MM.1S (cell line): ENCODE data around the gene GABRB2.
A peak's percentile ranks its signal among the peaks of the same experiment; 100 is the strongest.

Experiments
- DNase-seq: peaks from one replicate; pipeline ENCODE4 v3.0.0-alpha.2; 2015
- H2AFZ ChIP-seq: fragments of 300-600 bp; sonication (generic); 2 replicates; pipeline ENCODE4 v1.6.0; 2016; ENCODE audit warnings: antibody characterized with exemption, low read length
- H3F3A ChIP-seq: fragments of 300-600 bp; sonication (generic); 2 replicates; pipeline ENCODE4 v1.6.1; 2016; ENCODE audit warnings: mild to moderate bottlenecking, antibody characterized with exemption, low read length, moderate library complexity, mixed read lengths; ENCODE audit not compliant: insufficient read depth
- H3K27ac ChIP-seq: fragments of 300-600 bp; sonication (generic); 2 replicates; pipeline ENCODE4 v1.5.1; 2016; ENCODE audit warnings: mild to moderate bottlenecking, low read length
- H3K27me3 ChIP-seq: fragments of 300-600 bp; sonication (generic); replicated peaks from 2 replicates; pipeline ENCODE4 v1.6.0; 2016; ENCODE audit warnings: low read length; ENCODE audit not compliant: insufficient read depth
- H3K36me3 ChIP-seq: fragments of 300-600 bp; sonication (generic); replicated peaks from 2 replicates; pipeline ENCODE4 v1.6.1; 2016; ENCODE audit warnings: mild to moderate bottlenecking, low read length, mixed read lengths; ENCODE audit not compliant: insufficient read depth
- H3K4me1 ChIP-seq: fragments of 300-600 bp; sonication (generic); 2 replicates; pipeline ENCODE4 v1.6.1; 2016; ENCODE audit warnings: low read length, mixed read lengths
- H3K4me2 ChIP-seq: fragments of 300-600 bp; sonication (generic); 2 replicates; pipeline ENCODE4 v1.6.0; 2016; ENCODE audit warnings: low read depth, low read length
- H3K4me3 ChIP-seq: fragments of 300-600 bp; sonication (generic); 2 replicates; pipeline ENCODE4 v1.5.1; 2016; ENCODE audit warnings: low read length, mixed read lengths
- H3K79me2 ChIP-seq: fragments of 300-600 bp; sonication (generic); 2 replicates; pipeline ENCODE4 v1.6.1; 2016; ENCODE audit warnings: mixed run types, low read length, mixed read lengths
- H3K9ac ChIP-seq: fragments of 300-600 bp; sonication (generic); 2 replicates; pipeline ENCODE4 v1.6.1; 2016; ENCODE audit warnings: low read length, mixed read lengths
- H3K9me2 ChIP-seq: fragments of 300-600 bp; sonication (generic); replicated peaks from 2 replicates; pipeline ENCODE4 v1.6.1; 2016; ENCODE audit warnings: mild to moderate bottlenecking, low read length, mixed read lengths; ENCODE audit not compliant: insufficient read depth
- H3K9me3 ChIP-seq: fragments of 300-600 bp; sonication (generic); replicated peaks from 2 replicates; pipeline ENCODE4 v1.6.1; 2016; ENCODE audit warnings: mild to moderate bottlenecking, low read length, mixed read lengths; ENCODE audit not compliant: insufficient read depth
- H4K20me1 ChIP-seq: fragments of 300-600 bp; sonication (generic); 2 replicates; pipeline ENCODE4 v1.6.1; 2016; ENCODE audit warnings: mild to moderate bottlenecking, low read length, moderate library complexity, mixed read lengths; ENCODE audit not compliant: insufficient read depth
- EZH2 ChIP-seq: fragments of 300-600 bp; sonication (generic); optimal IDR thresholded peaks from 2 replicates; pipeline ENCODE3; 2017; ENCODE audit warnings: low read depth, mild to moderate bottlenecking, antibody characterized with exemption, low read length, mixed read lengths
- EZH2phosphoT487 ChIP-seq: fragments of 300-600 bp; sonication (generic); IDR thresholded peaks from 2 replicates; pipeline ENCODE4 v1.6.1; 2018; ENCODE audit warnings: antibody characterized with exemption, low read length
- TF ChIP-seq, protein P1 (sequence below): fragments of 300-600 bp; sonication (generic); IDR thresholded peaks from 2 replicates; pipeline ENCODE4 v1.5.1; 2016; ENCODE audit warnings: antibody characterized with exemption, low read length, mixed read lengths

GABRB2 gene

GRCh38 chr5:161546095-161546469, 443 bp downstream of the GABRB2 start:
- H3K36me3 ChIP-seq = no peaks in the 10 kb centered on the region
- H3K9me3 ChIP-seq = no peaks in the 10 kb centered on the region
- H4K20me1 ChIP-seq = no peaks in the 10 kb centered on the region
- no peaks in the 10 kb centered on the region for H3K79me2 ChIP-seq
- H3K4me1 ChIP-seq = peaks cover 4% of the 10 kb centered on the region; the same call in 1 of the 2 replicates
- H2AFZ ChIP-seq = peak overlapping the region; percentile 93
- peak overlapping the region; percentile 66 for H3K4me2 ChIP-seq
- H3K27me3 ChIP-seq = no peaks in the 10 kb centered on the region
- TF ChIP-seq, protein P1, sequence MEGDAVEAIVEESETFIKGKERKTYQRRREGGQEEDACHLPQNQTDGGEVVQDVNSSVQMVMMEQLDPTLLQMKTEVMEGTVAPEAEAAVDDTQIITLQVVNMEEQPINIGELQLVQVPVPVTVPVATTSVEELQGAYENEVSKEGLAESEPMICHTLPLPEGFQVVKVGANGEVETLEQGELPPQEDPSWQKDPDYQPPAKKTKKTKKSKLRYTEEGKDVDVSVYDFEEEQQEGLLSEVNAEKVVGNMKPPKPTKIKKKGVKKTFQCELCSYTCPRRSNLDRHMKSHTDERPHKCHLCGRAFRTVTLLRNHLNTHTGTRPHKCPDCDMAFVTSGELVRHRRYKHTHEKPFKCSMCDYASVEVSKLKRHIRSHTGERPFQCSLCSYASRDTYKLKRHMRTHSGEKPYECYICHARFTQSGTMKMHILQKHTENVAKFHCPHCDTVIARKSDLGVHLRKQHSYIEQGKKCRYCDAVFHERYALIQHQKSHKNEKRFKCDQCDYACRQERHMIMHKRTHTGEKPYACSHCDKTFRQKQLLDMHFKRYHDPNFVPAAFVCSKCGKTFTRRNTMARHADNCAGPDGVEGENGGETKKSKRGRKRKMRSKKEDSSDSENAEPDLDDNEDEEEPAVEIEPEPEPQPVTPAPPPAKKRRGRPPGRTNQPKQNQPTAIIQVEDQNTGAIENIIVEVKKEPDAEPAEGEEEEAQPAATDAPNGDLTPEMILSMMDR = no peak
- TF ChIP-seq EZH2 (no peak), EZH2phosphoT487 (no peak)
- no peak overlapping the region for H3K27ac ChIP-seq
- peak; percentile 14 for DNase-seq
- H3K9ac ChIP-seq = peak overlapping the region; percentile 31; the same call in 1 of the 2 replicates
- H3F3A ChIP-seq = 0 out of 2 replicates have a peak, but pooled peaks cover 2% of the 10 kb centered on the region
- no peaks in the 10 kb centered on the region for H3K9me2 ChIP-seq
- H3K4me3 ChIP-seq = peak overlapping the region; percentile 70

- H3K4me3 ChIP-seq = peak overlapping the region; percentile 70; the same call in 1 of the 2 replicates
- no peak overlapping the region for H3K27ac ChIP-seq
- H2AFZ ChIP-seq = peak overlapping the region; percentile 93; the same call in 1 of the 2 replicates
- no peaks in the 10 kb centered on the region for H3K9me3 ChIP-seq
- TF ChIP-seq EZH2 (no peak), EZH2phosphoT487 (no peak)
- TF ChIP-seq, protein P1 = no peak
- peaks cover 4% of the 10 kb centered on the region; the same call in 1 of the 2 replicates for H3K4me1 ChIP-seq
- no peaks in the 10 kb centered on the region for H3K9me2 ChIP-seq
- no peak for DNase-seq
- H3K27me3 ChIP-seq = no peaks in the 10 kb centered on the region
- H3F3A ChIP-seq = 0 out of 2 replicates have a peak, but pooled peaks cover 2% of the 10 kb centered on the region
- peak overlapping the region; percentile 66 for H3K4me2 ChIP-seq
- no peaks in the 10 kb centered on the region for H4K20me1 ChIP-seq
- no peaks in the 10 kb centered on the region for H3K36me3 ChIP-seq
- no peak overlapping the region for H3K9ac ChIP-seq
- H3K79me2 ChIP-seq = no peaks in the 10 kb centered on the region
Measured at GRCh38 chr5:161545344-161546094, 1.0 kb downstream of the GABRB2 start.

- Histone ChIP-seq H3K9ac (no peak overlapping the region), H4K20me1 (no peaks in the 10 kb centered on the region), H3K27me3 (no peaks in the 10 kb centered on the region), H3K79me2 (no peaks in the 10 kb centered on the region), H2AFZ (peak overlapping the region; percentile 64; the same call in 1 of the 2 replicates), H3K4me2 (peak overlapping the region; percentile 24; the same call in 1 of the 2 replicates), H3K36me3 (no peaks in the 10 kb centered on the region), H3F3A (0 out of 2 replicates have a peak, but pooled peaks cover 2% of the 10 kb centered on the region), H3K27ac (no peak overlapping the region), H3K9me2 (no peaks in the 10 kb centered on the region), H3K4me1 (peaks cover 11% of the 10 kb centered on the region), H3K9me3 (no peaks in the 10 kb centered on the region), H3K4me3 (no peak overlapping the region)
- peak; percentile 63 for DNase-seq
- TF ChIP-seq, protein P1 = peak; percentile 94
- TF ChIP-seq EZH2 = no peak
Measured at GRCh38 chr5:161544350-161544765, 2.2 kb downstream of the GABRB2 start.
